Transverse colon (tissue), 4 donors: ENCODE data around the gene CASTOR1. TPM values are rescaled to one million over a fixed set of nuclear protein-coding genes. Genes with fewer than 3 reads are reported as not detected.
A peak's percentile ranks its signal among the peaks of the same experiment; 100 is the strongest.

Experiments
- DNase-seq: peaks from one replicate; pipeline ENCODE4 v3.0.0-alpha.2; 2019
- H3K27ac ChIP-seq, 4 donors: fragments of 200-600 bp; sonication (generic); 2 replicates each; pipeline ENCODE4 v1.5.1; 2016 to 2018; ENCODE audit warnings: inconsistent platforms in 4 of 4
- H3K27me3 ChIP-seq: fragments of 200-600 bp; sonication (generic); 2 replicates; pipeline ENCODE4 v1.5.1; 2017; ENCODE audit warnings: inconsistent platforms
- H3K36me3 ChIP-seq, 4 donors: fragments of 200-600 bp; sonication (generic); 2 replicates each; pipeline ENCODE4 v1.5.1; 2017 to 2019; ENCODE audit warnings: inconsistent platforms in 4 of 4
- H3K4me1 ChIP-seq, 4 donors: fragments of 200-600 bp; sonication (generic); 2 replicates each; pipeline ENCODE4 v1.5.1; 2017 to 2020; ENCODE audit warnings: inconsistent platforms in 4 of 4
- H3K4me3 ChIP-seq, 4 donors: fragments of 200-600 bp; sonication (generic); 1 replicate in 1 of 4; 2 replicates in 3 of 4; pipeline versions ENCODE4 v1.5.1 to v1.6.1; 2017 to 2019; ENCODE audit warnings: inconsistent platforms in 4 of 4
- H3K9me3 ChIP-seq, 2 donors: fragments of 200-600 bp; sonication (generic); 2 replicates each; pipeline ENCODE4 v1.5.1; 2017 to 2019; ENCODE audit warnings: inconsistent platforms in 2 of 2
- EP300 ChIP-seq: sonication (generic); formaldehyde crosslinking; IDR thresholded peaks from one replicate; pipeline ENCODE4 v1.6.1; 2017; ENCODE audit warnings: antibody characterized with exemption, low read depth
- POLR2A ChIP-seq: fragments of 450-650 bp; IDR thresholded peaks from one replicate; pipeline ENCODE4 v1.6.1; 2016; ENCODE audit warnings: antibody characterized with exemption, mild to moderate bottlenecking, moderate library complexity
- POLR2AphosphoS5 ChIP-seq, 3 donors: sonication (generic); formaldehyde crosslinking; IDR thresholded peaks; one replicate each; pipeline ENCODE4 v1.6.1; 2016; ENCODE audit warnings: antibody characterized with exemption in 3 of 3
- WGBS, 2 donors: methylation state at CpG; one replicate each; pipeline ENCODE4 v1.1.5; 2018; ENCODE audit warnings: low coverage in 1 of 2; 5-methylcytosine and 5-hydroxymethylcytosine counted together
- in situ Hi-C, 4 donors: fragments of 200-750 bp; cut with MboI; loops; one replicate each; pipeline versions ENCODE4 v1.15.0 to v1.15.1; 2017; ENCODE audit warnings: low sequenced_read_pairs in 3 of 4, low pct_ligation_motif_present in 1 of 4, low pct_unique_long_range_greater_than_20kb in 1 of 4
- intact Hi-C: fragments of 100-400 bp; cut with DNase I; formaldehyde crosslinking; loops from one replicate; pipeline ENCODE4 v1.15.1; 2023; ENCODE audit warnings: low total_unique reads
- total RNA-seq, 4 donors: library from RNA; depleted of rRNA; stranded (reverse); fragments of >200 nt; gene quantifications; one replicate each; pipeline ENCODE4 v1.1.0, GENCODE V29; 2016
- TF ChIP-seq, protein P1 (sequence below), 5 experiments: fragments of 200-600 bp in 3 of 5; fragments of 450-650 bp in 2 of 5; sonication (generic) in 3 of 5; IDR thresholded peaks; 1 replicate in 2 of 5; 2 replicates in 3 of 5; pipeline ENCODE4 v1.5.1; 2016 to 2017; ENCODE audit warnings: antibody characterized with exemption in 5 of 5, inconsistent platforms in 3 of 5, mild to moderate bottlenecking in 2 of 5, moderate library complexity in 1 of 5

CASTOR1 gene
- total RNA-seq, 4 donors from 2014 or later = 5.6 to 6.8 TPM; not detected in 2

DNA sequence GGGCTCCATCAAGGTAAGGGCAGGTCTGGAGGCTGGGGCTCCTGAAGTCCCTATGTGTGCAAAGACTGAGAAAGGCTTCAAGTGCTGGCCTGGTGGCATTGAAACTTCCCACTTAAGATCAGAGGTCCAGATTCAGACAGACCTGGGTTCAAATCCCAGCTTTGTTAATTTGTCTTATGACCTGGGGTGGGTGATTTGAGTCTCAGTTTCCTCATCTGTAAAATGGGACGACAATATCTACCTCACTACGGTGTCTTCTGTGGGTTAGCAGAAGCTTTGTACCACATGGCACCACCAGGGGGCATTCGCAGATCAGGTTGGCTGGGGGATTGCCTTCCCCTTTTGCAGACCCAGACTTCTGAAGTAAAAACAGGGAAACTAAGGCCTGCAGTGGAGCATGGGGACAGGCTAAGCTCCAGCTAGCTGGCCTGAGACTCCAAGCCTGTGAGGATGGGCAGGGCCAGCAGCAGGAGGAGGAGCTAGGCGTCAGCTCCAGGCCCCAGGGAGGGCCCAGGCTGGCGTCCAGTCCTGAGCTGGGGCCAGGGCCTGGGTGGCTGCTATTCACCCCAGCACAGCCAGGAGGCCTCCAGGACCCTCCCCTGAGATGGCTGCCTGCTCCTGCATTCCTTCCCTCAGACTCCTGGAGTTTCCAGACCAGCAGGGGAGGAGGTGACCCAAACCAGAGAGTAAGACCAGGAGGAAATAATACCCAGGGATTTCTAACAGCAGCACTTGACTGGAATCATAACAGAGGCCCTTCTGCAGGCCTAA is 1.5 kb downstream of the CASTOR1 start:
- Histone ChIP-seq H3K4me3 (peak overlapping the region in 3 of 4 donors; percentile 76 to 81 (median 80)), H3K27me3 (no peaks in the 10 kb centered on the region), H3K36me3 (peaks cover 0 to 10% (median 3%) of the 10 kb centered on the region in 4 donors), H3K4me1 (peaks cover 27 to 41% (median 34%) of the 10 kb centered on the region in 4 donors), H3K27ac (peak overlapping the region; percentile 89 to 93 (median 90)), H3K9me3 (no peaks in the 10 kb centered on the region)
- peak; percentile 90 for DNase-seq
- 12% methylated on average over 5 of the region's 5 CpGs; no CpG with 5 or more reads in 1 of the 2 donors for WGBS, 2 donors
- in situ Hi-C loops (loop anchor here in 2 of 4 donors (10.0 to 25.0 kb wide), 2 partner anchors 97 to 99 kb away; partner anchors contain the start of genes RNF215 (in 2 of the 2) and SEC14L2 (in 1 of the 2)), intact Hi-C loops (loop anchor here (1.0 to 2.0 kb wide), 3 partner anchors 39 to 99 kb away; partner anchors contain the start of genes CCDC157, RNF215, SF3A1 and TBC1D10A)
- TF ChIP-seq, protein P1, sequence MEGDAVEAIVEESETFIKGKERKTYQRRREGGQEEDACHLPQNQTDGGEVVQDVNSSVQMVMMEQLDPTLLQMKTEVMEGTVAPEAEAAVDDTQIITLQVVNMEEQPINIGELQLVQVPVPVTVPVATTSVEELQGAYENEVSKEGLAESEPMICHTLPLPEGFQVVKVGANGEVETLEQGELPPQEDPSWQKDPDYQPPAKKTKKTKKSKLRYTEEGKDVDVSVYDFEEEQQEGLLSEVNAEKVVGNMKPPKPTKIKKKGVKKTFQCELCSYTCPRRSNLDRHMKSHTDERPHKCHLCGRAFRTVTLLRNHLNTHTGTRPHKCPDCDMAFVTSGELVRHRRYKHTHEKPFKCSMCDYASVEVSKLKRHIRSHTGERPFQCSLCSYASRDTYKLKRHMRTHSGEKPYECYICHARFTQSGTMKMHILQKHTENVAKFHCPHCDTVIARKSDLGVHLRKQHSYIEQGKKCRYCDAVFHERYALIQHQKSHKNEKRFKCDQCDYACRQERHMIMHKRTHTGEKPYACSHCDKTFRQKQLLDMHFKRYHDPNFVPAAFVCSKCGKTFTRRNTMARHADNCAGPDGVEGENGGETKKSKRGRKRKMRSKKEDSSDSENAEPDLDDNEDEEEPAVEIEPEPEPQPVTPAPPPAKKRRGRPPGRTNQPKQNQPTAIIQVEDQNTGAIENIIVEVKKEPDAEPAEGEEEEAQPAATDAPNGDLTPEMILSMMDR (IDR thresholded peaks at IDR 0.05) = peak; percentile 69 to 93 (median 72)
- peak; percentile 47 to 57 (median 49) for TF ChIP-seq POLR2AphosphoS5 (IDR thresholded peaks at IDR 0.05)
- TF ChIP-seq POLR2A = peak; percentile 15
- TF ChIP-seq EP300 = no peak

DNA sequence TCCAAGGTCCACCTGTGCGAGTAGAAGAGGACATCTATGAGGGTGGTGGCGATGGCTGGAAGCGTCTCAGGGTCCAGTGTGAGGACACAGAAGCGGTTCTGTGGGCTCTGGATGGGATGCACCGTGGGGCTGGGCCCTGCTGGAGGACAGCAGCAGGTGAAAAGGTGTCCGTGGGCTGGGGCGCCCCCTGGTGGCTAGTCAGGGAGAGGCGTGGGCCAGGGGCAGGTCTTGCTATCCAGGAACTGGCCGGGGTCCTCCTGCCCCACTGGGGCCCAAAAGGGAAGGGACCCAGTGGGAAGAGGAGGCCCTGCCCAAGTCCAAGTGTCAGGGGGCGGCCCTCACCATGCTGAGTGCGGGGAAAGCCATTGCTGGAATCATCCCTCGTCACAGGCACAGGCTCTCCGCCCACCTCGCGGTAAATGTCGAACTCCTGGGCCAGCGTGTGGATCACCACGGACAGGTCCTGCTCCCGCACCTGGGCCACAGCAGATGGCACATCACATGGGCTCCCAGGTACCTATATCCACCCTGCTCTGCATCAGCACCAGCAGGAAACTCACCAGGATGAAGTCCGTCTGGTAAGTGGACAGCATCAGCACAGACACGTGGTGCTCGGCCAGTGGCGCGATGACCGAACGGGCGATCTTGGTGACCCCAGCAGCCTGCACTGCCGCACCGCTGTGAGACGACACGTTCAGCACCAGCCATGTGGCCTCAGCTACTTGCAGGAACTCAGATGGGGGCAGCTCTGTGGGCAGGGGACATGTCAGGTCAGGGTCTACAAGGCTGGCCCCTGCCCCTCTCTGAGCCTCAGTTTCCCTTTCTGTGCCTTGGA is 2.3 kb downstream of the CASTOR1 start:
- no peak for TF ChIP-seq POLR2A
- TF ChIP-seq, protein P1 (IDR thresholded peaks at IDR 0.05) = peak; percentile 87 to 97 (median 95)
- DNase-seq = peak; percentile 87
- H3K9me3 ChIP-seq = no peaks in the 10 kb centered on the region
- no peak overlapping the region for H3K4me3 ChIP-seq
- intact Hi-C loops (no loop called here), in situ Hi-C loops (loop anchor here in 2 of 4 donors (10.0 to 25.0 kb wide), 2 partner anchors 98 to 100 kb away; partner anchors contain the start of genes RNF215 (in 2 of the 2) and SEC14L2 (in 1 of the 2))
- peaks cover 27 to 41% (median 34%) of the 10 kb centered on the region in 4 donors for H3K4me1 ChIP-seq
- no peak overlapping the region for H3K27ac ChIP-seq
- peaks cover 0 to 2% (median 0%) of the 10 kb centered on the region in 4 donors for H3K36me3 ChIP-seq
- no peaks in the 10 kb centered on the region for H3K27me3 ChIP-seq
- WGBS, 2 donors = 47% methylated on average over 31 of the region's 31 CpGs; no CpG with 5 or more reads in 1 of the 2 donors

DNA sequence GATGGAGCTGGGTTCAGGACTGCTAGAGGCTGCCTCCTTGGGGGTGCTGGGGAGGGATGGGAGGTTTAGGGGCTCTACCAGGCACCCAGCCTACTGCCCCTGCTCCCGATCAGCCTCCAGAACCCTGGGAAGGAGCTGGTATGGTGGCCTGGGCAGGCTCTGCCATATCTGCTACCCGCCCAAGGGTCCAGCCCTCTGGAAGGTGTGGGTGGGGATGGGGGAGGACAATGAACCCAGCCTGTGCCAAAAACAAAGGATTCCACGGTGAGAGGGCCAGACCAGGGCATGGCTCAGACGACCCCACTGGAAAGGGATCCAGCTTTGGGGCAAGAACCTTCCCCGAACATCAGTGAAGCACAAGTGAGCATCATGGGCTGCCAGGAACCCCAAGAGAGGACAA is 3.0 kb downstream of the CASTOR1 start:
- TF ChIP-seq, protein P1 (IDR thresholded peaks at IDR 0.05) = no peak
- no peak for TF ChIP-seq POLR2AphosphoS5 (IDR thresholded peaks at IDR 0.05)
- TF ChIP-seq EP300 = no peak
- TF ChIP-seq POLR2A = no peak
- 67 to 89% methylated on average over 1 to 5 of the region's 5 CpGs for WGBS, 2 donors
- DNase-seq = no peak
- in situ Hi-C loops = loop anchor here in 2 of 4 donors (10.0 to 25.0 kb wide), 2 partner anchors 98 to 101 kb away; partner anchors contain the start of genes RNF215 (in 2 of the 2) and SEC14L2 (in 1 of the 2)
- H3K36me3 ChIP-seq = no peaks in the 10 kb centered on the region
- peaks cover 24 to 36% (median 29%) of the 10 kb centered on the region in 4 donors for H3K4me1 ChIP-seq
- intact Hi-C loops = no loop called here
- H3K27ac ChIP-seq = no peak overlapping the region
- H3K27me3 ChIP-seq = no peaks in the 10 kb centered on the region
- no peaks in the 10 kb centered on the region for H3K9me3 ChIP-seq
- H3K4me3 ChIP-seq = no peak overlapping the region

DNA sequence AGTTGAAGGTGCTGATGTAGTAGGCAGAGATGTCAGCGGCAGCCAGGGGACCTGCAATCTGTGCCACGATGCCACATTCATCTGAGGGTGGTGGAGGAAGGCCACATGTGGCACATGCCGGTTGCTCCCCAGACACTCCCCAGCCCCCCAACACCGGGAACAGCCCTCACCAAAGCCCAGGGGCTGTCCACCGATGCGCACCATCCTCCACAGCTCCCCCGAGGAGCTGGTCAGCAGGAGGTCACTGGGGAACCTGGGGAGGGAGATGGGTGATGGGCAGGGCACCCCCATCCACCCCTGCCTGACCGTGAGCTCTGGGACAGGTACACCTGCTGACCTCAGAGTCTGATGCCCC is 3.5 kb downstream of the CASTOR1 start:
- H3K9me3 ChIP-seq = no peaks in the 10 kb centered on the region
- WGBS, 2 donors = 87% methylated on average over 8 of the region's 8 CpGs; no CpG with 5 or more reads in 1 of the 2 donors
- intact Hi-C loops (no loop called here), in situ Hi-C loops (loop anchor here in 2 of 4 donors (10.0 to 25.0 kb wide), 2 partner anchors 99 to 101 kb away; partner anchors contain the start of genes RNF215 (in 2 of the 2) and SEC14L2 (in 1 of the 2))
- H3K36me3 ChIP-seq = no peaks in the 10 kb centered on the region
- no peak for TF ChIP-seq EP300
- no peak overlapping the region for H3K4me3 ChIP-seq
- no peak overlapping the region for H3K27ac ChIP-seq
- peaks cover 19 to 32% (median 24%) of the 10 kb centered on the region in 4 donors for H3K4me1 ChIP-seq
- no peaks in the 10 kb centered on the region for H3K27me3 ChIP-seq
- no peak for DNase-seq
